ENCODE data around the gene LZTS2. TPM values are rescaled to one million over a fixed set of nuclear protein-coding genes. Genes with fewer than 3 reads are reported as not detected.

The LZTS2 gene
- total RNA-seq, 1 donor = 41.2 TPM

DNA sequence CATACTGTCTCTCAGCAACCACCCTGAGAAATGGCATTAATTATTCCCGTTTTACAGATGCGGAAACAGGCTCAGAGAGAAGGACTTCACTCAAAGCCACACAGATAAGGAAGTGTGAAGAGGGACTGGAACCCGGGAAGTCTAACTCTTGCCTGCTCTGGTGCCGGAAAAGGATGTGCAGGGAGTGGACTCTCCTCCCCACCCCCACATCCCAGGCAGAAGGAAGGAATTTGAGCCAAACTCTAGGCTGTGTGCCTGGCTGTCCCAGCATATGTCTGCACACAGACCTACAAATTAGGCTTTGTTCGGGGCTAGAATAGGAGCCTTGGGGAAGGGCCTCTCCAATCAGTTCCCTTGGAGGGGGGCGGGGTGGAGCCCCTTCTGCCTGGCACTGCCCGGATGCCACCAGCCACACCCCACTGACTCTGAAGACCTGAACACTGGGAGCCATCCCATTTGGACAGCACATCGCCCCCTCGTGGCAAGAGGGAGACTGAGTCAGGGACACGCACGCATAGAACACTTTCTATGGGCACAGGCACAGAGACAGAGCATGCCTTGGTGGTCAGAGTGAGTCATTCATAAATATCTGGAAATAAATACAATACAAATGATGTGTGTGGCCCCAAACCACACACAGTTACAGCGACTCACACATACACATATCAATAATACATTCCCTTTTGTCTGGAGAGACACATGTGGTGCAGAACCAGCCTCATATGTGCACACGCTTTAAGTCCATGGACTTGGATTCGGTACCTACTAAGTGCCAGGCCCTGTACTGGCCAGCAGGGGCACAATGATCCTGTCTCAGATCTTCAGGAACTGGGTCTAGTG is 13.1 kb downstream of the LZTS2 start:
- peak; percentile 48 to 95 (median 86) for DNase-seq (ENCODE audit: low read depth in 2 of 3, low spot score in 2 of 3)

DNA sequence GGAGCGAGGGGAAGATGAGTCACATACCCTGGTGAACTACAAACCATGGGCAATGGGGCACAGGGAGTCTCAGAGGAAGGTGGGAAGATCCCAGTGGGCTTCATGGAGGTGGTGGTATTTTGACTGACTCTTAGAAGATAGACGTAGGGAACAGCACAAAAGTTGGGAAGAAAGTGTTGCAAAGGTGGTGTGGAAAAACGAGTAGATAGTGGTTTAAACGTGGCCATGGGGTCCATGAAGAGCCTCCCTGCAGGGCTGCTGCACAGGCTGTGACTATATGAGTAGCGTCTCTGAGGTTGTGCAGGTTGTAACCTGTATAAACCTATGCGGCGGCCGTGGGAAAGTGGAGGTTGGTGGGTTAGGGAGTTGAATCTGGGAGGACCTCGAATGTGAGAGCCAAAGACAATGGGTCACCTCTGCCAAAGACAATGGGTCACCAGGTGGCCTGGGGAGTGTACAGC is 13.8 kb downstream of the LZTS2 start:
- DNase-seq (ENCODE audit: low read depth in 2 of 3, low spot score in 2 of 3) = no peak

DNA sequence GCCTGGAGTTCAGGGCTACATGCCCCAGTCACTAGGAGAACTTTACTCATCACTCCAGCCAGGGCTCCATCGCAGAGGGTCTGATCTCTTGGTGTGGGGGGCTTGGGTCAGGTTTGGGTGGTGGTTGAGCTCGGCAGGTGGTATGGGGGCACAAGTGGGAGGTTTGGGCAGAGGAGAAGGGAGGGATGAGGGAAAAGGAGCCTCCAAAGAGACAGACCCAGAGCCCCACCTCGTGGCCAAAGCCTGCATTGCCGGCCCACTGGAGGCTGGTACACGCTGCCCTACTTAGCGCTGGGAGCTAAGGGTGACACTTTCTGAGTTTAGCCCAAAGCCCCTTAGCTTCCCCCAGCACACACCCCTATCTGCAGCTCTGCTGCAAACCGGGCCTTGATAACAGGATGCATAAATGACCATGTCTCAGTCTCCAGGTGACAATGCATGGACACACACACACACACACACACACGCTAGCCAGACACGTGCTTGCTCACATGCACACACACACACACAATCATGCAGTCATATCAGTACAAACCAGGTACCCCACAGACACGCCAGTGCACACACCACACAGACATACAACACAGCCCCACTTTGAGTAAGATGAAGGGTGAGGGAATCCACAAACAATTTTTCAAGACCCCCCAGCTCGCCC is 14.7 kb downstream of the LZTS2 start:
- peak; percentile 42 to 71 (median 60) for DNase-seq (ENCODE audit: low read depth in 2 of 3, low spot score in 2 of 3)

DNA sequence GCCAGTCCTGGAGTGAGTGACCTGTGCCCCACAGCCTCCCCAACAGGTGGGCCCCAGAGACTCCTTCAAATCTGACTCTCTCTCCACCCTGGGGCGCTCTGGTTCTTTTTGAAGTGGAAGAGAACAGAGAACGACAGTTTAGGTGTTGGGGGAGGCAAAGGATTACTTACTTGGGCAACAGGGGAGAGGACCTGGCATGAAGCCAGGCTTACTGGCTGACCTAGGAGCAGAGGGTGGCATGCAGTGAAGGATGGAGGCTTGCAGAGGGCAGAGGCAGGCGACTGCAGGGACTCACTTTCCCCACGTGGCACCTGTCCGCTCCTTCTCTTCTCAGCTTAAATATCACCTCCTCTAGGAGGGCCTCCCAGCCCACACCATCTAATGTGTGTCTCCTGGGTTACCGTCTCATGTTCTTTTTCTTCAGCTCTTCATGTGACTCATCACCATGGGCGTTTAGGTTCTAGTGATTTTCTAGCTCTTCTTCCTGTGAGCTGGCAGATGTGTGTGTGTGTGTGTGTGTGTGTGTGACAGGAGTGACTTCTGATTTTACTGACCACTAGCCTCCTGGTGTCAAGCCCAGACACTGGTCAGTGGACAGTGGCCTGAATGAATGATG is 15.5 kb downstream of the LZTS2 start:
- no peak for DNase-seq (ENCODE audit: low read depth in 2 of 3, low spot score in 2 of 3)

DNA sequence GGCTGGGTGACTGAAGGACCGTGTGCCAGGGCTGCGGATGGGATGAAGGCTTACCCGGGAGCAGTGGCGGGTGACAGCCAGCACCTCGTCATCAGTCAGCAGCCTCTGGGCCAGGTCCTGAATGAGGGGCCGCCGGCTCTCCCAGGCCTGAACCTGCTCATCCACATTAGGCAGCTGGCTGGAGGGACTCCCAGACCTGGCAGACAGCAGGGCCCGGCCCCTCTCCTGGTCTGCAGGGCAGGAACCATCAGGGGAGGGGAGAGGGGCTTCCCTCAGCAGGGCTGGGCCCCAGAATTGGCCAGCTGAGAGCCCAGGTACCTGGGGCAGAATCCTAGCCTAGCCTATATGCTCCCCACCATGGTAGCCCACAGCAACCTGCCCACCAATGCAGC is 16.0 kb downstream of the LZTS2 start:
- no peak for DNase-seq (ENCODE audit: low read depth in 2 of 3, low spot score in 2 of 3)

DNA sequence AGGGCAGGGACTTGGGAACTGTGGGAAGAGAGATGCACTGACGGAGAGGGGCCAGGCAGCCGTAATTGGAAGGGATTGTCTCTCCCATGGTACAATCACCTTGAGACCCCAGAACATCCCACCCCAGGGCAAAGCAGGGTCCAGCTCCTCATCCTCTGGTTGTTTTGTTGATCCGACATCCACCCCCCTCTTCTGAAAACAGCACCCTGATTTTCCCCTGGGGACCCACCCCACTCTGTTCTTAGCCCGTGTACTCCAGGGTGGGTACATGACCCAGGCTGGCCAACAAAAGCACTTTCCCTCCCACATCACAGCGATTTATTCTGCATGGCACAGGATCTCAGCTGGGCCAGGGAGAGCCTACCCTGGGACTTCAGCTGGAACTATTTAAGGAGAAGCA is 17.2 kb downstream of the LZTS2 start:
- no peak for DNase-seq (ENCODE audit: low read depth in 2 of 3, low spot score in 2 of 3)

DNA sequence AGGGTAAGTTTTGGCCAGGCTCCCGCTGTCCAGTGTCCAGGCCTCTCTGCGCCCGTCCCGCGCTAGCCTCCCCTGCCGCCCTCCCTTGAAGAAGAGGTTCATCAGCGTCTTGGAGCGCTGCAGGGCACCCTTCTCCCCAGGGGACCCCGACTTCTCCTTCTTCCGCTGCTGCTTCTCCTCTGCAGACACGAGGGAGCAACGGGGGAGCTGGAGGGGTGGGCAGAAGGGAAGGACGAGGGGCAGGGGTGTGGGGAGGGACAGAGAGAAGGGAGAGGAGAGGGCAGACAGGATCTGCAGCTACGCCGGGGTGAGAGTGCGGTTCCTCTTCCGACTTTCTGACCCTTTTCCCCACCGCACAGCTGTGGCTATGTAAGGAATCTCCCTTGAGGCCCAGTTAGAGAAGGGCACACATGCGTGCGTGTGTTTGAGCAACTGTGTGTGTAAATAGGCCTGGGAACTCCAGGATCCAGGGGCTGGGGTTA is 18.6 kb downstream of the LZTS2 start:
- no peak for DNase-seq (ENCODE audit: low read depth in 2 of 3, low spot score in 2 of 3)

DNA sequence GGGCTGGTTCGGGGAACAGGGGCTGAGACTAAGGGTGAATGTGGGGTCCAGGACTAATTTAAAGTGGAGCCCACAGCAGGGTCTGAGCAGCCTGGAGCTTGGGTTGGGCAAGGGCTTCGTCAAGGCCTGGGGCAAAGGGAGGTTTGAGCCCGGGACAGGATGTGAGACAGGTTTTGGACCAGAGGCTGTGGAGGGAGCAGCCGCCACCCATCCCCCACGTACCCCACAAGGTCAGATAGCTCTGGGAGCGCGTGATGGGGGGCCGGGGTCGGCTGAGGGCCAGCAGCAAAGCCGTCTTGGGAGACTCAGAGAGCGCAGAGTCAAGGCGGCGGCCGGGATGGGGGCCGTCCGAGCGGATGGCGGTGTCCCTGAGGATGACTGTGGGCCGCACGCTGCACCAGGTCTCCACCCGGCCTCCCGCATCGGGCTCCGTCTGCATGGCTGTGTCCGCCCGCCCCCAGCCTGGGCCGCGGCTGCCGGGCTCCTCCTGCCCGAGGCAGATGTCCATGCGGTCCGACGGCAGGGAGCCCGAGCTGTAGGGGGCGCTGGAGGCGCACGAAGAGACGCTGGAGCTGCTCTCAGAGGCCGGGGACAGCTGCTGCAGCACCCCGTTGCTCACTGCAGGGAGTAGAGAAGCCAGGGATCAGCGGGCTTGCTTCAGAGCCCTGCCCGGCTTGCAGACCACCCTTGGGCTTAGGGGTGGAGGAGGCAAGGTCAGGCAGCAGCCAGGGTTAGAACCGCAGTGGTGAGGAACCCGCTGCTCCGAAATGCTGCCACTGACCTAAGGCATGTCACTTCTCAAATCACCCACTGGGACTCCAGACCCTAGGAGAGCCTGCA is 19.2 kb downstream of the LZTS2 start:
- DNase-seq (ENCODE audit: low read depth in 2 of 3, low spot score in 2 of 3) = peak in 2 of 3 donors; percentile 77 to 85

DNA sequence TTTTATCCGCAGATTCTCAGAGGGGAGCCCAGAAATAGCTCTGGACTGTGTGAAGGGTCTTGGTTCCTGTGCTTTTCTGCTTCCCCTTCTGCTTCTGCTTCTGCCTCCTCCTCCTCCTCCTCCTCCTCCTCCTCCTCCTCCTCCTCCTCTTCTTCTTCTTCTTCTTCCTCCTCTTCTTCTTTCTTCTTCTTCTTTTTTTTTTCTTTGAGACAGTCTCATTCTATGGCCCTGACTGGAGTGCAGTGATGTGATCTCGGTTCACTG is 19.8 kb downstream of the LZTS2 start:
- DNase-seq (ENCODE audit: low read depth in 2 of 3, low spot score in 2 of 3) = no peak

DNA sequence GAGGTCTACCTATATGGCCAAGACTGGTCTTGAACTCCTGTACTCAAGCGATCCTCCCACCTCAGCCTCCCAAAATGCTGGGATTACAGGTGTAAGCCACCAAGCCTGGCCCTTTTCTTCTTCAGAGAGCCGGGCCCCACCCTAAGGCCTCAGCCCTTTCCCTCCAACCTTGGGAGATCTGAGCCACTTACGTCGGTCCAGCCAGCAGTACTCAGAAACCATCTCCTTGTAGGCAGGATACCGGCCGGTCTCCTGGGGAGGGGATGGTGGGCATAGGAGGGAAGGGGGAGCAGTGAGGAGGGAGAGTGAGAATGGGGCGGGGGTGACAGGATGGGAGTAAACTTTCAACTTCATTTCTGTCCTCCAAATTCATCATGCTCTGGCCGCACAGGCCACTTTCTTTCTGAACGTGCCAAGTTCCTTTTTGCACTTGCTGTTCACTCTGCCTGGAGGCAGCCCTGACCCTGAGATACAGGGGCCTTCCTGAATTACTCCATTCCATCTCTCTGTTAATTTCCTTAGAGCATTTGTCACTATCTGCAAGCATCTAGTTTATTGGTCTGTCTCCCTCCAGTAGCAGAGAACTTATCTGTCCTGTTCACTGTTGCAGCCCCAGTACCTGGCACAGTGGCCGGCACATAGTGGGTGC is 20.9 kb downstream of the LZTS2 start:
- no peak for DNase-seq (ENCODE audit: low read depth in 2 of 3, low spot score in 2 of 3)

DNA sequence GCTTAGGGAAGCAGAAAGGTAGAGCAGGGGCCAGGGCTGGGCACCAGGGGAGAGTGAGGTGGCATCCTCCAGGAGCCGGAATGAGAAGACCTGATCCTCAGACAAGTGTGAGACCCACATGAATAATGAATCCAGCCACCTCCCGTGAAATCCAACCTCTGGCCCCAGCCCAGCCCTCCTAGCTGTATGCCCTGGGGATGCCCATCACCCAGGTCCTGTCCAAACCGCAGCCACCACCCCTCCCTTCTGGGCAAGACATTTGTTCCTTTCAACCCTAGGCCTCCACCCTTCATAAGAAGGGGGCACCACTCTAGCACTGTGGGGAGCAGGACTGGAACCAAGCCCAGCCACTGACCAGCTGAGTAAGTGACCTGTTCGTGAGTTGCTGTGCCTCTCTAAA is 21.6 kb downstream of the LZTS2 start:
- no peak for DNase-seq (ENCODE audit: low read depth in 2 of 3, low spot score in 2 of 3)

DNA sequence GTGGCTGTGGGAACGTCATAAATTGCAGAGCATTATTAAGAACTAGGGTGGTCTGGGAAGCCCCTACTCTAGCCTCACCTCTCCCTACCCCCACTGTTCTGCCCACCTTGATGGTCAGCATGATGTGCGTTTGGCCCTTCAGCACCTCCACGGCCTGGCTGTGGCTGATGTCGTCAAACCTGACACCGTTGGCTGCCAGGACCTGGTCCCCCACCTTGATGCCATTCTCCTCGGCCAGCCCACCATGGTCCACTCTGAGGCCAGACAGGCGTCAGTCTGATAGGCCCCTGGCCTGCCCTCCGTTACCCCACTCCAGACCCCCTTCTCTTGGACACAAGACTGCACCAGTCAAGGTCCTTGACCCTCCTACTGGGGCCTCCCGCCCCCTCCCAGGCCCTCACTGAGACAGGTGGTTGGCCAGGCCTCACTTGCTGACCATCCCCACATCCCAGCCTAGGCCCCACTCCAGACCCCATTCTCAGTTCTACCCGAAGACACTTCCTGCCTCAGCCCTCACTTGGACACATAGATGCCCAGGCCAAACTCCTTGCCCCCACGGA is 22.2 kb downstream of the LZTS2 start:
- DNase-seq (ENCODE audit: low read depth in 2 of 3, low spot score in 2 of 3) = no peak

DNA sequence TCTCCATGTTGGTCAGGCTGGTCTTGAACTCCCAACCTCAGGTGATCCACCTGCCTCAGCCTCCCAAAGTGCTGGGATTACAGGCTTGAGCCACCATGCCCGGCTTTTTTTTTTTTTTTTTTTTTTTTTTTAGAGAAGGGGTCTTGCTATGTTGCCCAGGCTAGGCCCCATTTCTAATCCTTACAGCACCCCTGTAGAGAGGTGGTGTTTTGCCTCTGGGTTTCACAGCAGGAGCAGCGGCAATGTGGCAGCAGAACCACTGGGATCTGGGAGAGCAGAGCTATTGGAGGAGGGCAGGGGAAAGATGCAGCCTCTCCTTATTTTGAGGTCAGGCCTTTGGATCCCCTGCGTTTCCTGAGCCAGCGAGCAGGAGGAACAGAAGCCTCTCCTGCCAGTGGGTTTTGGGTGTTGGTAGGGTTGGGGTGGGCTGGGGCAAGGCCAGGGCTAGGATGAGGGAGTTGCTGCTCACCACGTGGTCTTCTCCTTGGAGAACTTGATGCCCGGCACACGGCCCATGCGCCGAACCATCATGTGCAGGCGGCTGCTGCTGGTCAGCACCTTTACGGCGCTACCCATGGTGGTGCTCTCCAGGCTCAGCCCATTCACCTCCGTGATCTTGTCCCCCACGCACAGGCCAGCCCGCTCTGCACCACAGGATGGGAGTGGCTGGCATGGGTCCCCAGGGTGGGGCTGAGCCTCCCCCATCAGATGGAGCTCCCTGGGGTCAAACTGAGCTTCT is 23.5 kb downstream of the LZTS2 start:
- no peak for DNase-seq (ENCODE audit: low read depth in 2 of 3, low spot score in 2 of 3)

DNA sequence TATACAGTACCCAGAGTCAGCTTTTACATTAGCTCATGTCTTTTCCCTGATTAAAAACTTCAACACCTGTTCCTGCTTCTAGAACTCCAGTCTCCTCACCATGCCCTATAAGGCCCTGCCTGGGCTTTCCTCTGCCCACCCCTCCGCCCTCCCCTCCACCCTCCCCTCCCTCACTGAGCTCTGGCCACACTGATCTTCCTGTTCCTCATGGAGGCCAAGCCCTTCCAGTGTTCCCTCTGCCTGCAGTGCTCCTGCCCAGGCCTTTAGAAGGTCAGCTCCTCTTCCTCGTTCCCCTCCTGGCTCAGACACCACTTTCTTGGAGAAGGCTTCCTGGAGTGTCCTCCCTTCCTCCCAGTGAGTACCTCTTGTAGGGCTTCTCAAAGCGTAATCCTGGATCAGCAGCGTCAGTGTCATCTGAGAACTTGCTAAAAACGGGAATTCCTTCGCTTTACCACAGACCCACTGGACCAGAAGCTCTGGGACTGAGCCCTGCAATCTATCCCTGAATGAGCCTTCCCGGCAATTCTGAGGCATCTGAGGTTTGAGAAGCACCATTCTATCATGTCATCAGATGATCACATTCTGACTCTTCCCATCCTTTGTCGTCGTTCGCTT is 27.6 kb downstream of the LZTS2 start:
- DNase-seq (ENCODE audit: low read depth in 2 of 3, low spot score in 2 of 3) = no peak

DNA sequence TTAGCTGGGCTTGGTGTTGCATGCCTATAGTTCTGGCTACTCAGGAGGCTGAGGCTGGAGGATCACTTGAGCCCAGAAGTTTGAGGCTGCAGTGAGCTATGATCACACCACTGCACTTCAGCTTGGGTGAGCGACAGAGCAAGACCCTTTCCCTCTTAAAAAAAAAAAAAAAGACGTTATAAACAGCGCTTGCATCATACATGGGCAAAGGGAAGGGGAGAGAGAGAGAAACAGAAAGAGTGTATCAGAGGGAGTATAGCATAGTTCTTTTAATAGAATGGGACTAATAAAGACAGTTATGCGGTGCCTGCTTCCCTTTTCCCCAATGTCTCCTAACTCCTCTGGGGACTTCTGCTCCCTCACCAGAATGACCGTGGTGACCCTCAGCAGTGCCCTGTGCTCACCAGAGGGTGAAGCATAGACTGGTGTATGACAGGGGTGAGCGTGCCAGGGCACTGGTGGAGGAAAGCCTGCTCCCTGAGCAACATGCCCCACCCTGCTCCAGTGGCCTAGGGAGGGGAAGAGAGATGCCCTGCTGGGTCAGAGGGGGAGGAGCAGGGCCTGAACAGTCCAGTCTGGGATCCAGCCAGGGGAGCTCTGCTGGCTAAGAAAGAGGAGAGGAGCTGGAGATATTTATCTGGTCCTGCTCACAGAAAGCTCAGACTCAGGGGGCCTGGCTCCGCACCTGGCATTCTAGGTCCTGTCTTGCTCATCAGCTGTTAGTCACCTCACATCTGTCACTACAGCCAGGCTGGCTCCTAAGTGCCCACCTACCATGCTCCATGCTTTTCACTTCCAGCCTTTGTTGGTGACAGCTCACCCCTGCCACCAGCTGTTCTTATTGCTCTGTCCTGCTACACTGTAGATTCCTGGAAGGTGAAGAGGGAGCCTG is 29.1 kb downstream of the LZTS2 start:
- DNase-seq (ENCODE audit: low read depth in 2 of 3, low spot score in 2 of 3) = no peak

DNA sequence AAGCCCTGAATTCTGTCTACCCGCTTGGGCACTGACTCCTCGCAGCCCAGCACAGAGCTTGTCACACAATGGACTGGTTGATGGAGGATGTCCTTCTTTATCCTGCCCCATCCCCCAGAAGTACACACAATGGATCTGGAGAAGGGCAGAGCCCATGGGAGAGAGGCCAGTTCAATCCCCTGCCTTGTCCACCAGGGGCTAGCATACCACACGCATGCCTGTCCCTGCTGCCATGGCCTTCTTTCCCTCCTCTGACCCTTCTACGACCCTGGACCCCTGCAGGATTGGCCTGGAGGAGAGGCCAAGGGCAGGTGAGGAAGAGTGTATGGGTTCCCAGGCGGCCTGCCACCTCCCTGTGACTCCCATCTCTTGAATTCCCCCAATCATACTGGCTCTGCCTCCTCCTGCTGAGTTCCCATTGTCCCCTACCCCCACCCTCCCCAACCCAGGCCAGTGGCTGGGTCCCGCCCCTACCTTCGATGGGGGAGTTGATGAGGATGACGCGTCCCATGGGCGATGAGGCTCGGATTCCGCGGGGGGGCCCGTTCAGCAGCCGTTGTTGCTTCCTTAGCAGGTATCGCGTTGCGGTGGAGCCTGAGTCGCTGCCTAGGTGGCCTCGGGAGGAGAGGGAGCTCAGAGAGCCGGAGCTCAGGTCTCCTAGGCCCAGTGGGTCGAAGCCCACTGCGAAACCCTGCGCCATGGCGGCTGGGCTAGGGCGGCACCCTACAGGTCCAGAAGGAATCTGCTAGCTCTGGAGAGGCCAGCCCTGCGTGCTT is 30.1 kb downstream of the LZTS2 start:
- DNase-seq (ENCODE audit: low read depth in 2 of 3, low spot score in 2 of 3) = no peak

DNA sequence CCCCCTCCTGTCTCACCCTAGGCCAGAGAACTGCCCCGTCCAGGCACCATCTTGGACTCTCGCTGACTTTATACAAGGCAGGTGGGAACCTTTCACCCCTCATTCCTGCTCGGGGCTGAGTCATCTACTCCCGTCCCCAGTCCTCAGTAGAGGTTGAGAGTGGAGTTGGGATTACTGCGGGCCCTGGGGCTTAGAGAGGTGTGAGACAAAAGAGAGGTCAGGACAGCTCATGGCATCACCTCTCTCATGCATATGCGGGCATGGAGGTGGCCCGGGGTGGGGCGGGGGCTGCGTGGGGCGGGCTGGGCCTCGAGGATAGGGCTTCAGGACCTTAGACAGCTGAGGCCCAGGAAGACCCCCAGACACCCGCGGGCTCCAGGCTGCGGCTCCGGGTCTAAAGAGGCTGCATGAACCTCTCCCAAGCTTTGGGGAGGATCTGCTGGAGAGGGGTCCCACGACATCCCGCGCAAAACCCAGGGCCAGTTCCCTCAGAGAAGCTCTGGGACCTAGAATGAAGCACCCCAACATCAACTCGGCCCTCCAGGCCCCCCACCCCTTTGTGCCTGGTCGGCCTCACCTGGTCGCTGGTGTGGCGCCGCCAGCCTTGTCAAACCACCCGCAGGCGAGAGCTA is 31.0 kb downstream of the LZTS2 start:
- no peak for DNase-seq (ENCODE audit: low read depth in 2 of 3, low spot score in 2 of 3)
